ENCODE data around the gene MTG2. TPM values are rescaled to one million over a fixed set of nuclear protein-coding genes. Genes with fewer than 3 reads are reported as not detected.
A peak's percentile ranks its signal among the peaks of the same experiment; 100 is the strongest.

Gene MTG2
- total RNA-seq, 4 donors from 2014 or later: 19.3 to 32.5 (median 26.3) TPM

DNA sequence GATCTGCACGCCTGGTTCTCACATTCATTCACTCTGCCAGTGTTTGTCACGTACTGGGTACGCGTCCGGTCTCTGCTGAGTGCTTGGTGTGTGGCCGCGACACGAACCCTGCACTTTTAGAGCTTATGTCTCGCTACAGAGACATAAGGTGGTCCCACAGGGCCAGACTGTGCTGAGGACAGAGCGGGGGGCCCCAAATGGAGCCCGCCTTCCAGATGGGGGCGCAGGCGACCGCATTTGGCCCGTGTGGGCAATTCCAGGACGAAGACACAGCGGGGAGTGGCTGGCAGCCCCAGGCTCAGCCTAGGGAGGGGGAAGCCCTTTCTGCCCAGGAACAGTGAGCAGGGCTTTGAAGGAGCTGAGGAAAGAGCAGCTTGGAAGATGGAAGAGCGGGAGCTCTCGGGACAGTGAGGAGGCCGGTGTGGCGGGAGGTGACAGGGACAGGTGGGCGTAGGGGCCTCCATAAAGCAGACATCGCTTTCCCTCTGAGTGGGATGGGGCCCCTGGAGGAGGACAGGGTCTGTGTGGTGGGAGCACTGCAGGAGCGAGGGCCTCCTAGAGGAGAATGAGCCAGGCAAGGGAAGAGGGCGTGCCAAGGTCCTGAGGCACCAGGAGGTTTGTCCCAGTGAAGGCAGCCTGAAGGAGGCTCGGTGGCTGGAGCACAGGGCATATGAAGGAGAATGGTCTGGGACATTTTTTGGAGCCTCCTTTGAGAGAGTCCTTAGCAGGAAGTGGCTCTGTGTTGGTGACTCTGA lies 7.8 kb upstream of the MTG2 start:
- TF ChIP-seq, protein P1, sequence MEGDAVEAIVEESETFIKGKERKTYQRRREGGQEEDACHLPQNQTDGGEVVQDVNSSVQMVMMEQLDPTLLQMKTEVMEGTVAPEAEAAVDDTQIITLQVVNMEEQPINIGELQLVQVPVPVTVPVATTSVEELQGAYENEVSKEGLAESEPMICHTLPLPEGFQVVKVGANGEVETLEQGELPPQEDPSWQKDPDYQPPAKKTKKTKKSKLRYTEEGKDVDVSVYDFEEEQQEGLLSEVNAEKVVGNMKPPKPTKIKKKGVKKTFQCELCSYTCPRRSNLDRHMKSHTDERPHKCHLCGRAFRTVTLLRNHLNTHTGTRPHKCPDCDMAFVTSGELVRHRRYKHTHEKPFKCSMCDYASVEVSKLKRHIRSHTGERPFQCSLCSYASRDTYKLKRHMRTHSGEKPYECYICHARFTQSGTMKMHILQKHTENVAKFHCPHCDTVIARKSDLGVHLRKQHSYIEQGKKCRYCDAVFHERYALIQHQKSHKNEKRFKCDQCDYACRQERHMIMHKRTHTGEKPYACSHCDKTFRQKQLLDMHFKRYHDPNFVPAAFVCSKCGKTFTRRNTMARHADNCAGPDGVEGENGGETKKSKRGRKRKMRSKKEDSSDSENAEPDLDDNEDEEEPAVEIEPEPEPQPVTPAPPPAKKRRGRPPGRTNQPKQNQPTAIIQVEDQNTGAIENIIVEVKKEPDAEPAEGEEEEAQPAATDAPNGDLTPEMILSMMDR (IDR thresholded peaks at IDR 0.05): no peak
- ATAC-seq (ENCODE audit: low FRiP score) (peak; percentile 11), DNase-seq (ENCODE audit: low spot score) (no peak)

DNA sequence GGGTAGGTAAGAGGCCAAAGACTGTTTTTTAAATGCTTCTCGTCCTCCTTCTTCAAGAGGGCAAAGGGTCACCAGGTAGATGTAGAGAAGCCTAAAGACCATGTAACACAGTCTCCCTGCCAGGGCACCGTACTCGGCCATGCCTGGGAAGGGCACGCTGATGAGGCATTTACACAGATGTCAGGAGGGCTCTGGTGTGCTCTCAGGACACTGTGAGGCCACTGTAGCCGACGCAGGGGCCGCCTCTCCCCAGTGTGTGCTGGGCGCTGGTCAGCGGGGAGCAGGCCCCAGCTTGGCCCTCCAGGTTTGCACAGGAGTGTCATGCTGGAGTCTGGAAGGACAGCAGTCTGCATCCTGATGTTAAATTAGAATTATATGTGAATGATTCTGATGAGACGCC lies 7.1 kb upstream of the MTG2 start:
- no peak for DNase-seq (ENCODE audit: low spot score)
- ATAC-seq (ENCODE audit: low FRiP score): no peak

DNA sequence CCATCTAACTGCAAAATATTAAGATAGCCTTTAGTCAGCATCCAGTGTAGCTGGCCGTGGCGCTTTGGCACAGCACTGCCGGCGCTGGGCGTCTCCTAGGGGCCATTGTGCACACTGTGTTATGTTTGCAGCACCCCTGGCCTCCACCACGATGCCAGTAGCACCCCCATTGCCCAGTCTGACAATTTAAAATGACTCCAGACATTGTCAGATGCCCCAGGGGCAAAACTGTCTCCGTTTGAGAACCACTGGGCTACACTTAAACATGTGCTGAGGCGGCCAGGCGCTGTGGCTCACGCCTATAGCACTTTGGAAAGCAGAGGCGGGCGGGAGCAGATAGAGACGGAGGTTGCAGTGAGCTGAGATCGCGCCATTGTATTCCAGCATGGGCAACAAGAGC lies 6.0 kb upstream of the MTG2 start:
- TF ChIP-seq, protein P1 (IDR thresholded peaks at IDR 0.05): no peak
- ATAC-seq (ENCODE audit: low FRiP score): no peak
- no peak for DNase-seq (ENCODE audit: low spot score)

More for the DNA sequence above, 7.1 kb upstream of the MTG2 start:
- TF ChIP-seq, protein P1 (IDR thresholded peaks at IDR 0.05): no peak

DNA sequence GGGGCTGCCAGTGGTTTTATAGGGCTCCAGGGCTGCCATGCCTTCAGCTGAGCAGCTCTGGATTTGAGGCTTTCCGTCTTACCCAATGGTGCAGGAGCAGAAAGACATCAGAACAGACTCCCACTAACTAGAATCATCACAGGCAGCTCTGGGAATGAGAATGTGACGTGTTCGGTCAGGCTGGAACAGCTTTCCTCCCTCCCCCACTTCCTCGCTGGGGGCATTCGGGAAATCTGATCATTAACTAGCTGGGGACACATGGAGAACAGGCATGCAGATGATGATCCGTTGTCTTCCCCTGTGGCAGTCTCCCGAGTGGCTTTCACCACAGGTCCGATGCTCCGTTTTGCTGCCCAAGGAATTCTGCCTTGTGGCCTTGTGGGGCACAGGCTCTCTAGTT lies 5.5 kb upstream of the MTG2 start:
- no peak for ATAC-seq (ENCODE audit: low FRiP score)
- TF ChIP-seq, protein P1 (IDR thresholded peaks at IDR 0.05): no peak
- no peak for DNase-seq (ENCODE audit: low spot score)

DNA sequence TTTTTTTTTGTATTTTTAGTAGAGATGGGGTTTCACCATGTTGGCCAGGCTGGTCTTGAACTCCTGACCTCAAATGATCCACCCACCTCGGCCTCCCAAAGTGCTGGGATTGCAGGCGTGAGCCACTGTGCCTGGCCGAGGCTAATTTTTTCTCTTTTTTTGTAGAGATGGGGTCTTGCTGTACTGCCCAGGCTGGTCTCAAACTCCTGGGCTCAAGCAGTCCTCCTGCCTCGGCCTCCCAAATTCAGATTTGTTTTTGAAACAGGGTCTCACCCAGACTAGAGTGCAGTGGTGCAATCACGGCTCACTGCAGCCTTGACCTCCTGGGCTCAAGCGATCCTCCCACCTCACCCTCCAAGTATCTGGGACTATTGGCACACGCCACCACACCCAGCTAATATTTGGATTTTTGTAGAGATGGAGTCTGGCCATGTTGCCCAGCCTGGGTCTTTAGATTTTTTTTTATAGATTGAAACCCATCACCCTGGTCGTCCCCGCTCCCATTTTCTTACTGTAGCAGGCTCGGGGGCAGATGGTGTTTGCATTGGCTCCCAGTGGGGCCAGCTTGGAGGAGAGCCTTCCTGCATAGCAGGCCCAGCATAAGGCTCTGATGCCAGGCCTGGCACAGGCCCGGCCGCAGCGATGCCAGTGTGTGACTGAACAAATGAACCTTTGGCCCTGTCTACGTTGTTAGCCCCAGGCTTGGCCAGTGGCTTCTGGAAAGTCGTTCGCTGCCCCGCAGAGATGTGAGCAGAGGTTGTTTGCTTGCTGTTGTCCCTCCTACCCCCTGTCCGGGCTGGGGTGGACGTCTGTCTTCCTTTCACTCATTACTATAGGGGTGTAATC lies 4.3 kb upstream of the MTG2 start:
- TF ChIP-seq, protein P1 (IDR thresholded peaks at IDR 0.05): no peak
- DNase-seq (ENCODE audit: low spot score): no peak
- no peak for ATAC-seq (ENCODE audit: low FRiP score)

DNA sequence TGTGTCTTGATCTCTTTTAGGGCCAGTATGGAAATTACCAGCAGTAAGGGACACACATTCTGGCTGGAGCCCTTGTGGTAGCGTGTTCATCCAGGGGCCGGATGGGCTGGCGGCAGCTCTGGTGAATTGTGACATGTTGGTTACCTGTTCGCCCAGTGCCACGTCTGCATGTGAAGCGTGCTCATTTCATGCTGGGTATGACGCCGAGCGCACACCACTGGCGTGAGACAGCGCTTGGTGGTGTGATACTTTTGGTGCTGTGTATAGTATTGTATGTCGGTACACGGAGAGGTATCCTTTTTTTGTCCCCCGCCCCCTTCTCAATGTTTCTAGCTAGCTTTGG lies 3.7 kb upstream of the MTG2 start:
- ATAC-seq (ENCODE audit: low FRiP score) (no peak), DNase-seq (ENCODE audit: low spot score) (no peak)
- TF ChIP-seq, protein P1 (IDR thresholded peaks at IDR 0.05): no peak

Measured in omental fat pad (tissue), 4 donors.